HCT116 (cell line): ENCODE measurements around the gene GSTM1.

Source experiments
- EZH2 ChIP-seq: fragments of 200-600 bp; sonication (generic); IDR thresholded peaks from 2 replicates; pipeline ENCODE4 v1.6.1; 2017; ENCODE audit warnings: antibody characterized with exemption, mixed run types
- EZH2phosphoT487 ChIP-seq: fragments of 200-600 bp; IDR thresholded peaks from 2 replicates; pipeline ENCODE4 v1.6.1; 2018; ENCODE audit warnings: antibody characterized with exemption, borderline replicate concordance
- JUND ChIP-seq: IDR thresholded peaks from 2 replicates; pipeline ENCODE4 v1.6.1; 2012
- POLR2A ChIP-seq: IDR thresholded peaks from 2 replicates; pipeline ENCODE4 v1.7.0; 2011; ENCODE audit warnings: borderline replicate concordance; ENCODE audit not compliant: insufficient read depth, insufficient read length; ENCODE audit errors: extremely low read depth
- POLR2AphosphoS5 ChIP-seq: IDR thresholded peaks from 2 replicates; pipeline ENCODE4 v1.6.1; 2011; ENCODE audit warnings: mild to moderate bottlenecking, low read depth, low read length, moderate library complexity
- RAD21 ChIP-seq: IDR thresholded peaks from 2 replicates; pipeline ENCODE4 v1.6.1; 2012; ENCODE audit warnings: low read depth, mild to moderate bottlenecking
- SIN3A ChIP-seq: IDR thresholded peaks from 2 replicates; pipeline ENCODE4 v1.6.1; 2012; ENCODE audit warnings: low read depth
- TCF7L2 ChIP-seq: IDR thresholded peaks from 2 replicates; pipeline ENCODE4 v1.7.0; 2011; ENCODE audit warnings: borderline replicate concordance, inconsistent platforms; ENCODE audit not compliant: insufficient read depth, insufficient read length; ENCODE audit errors: extremely low read depth
- ZNF274 ChIP-seq: fragments of 200-500 bp; sonication (Bioruptor generic); IDR thresholded peaks from 2 replicates; pipeline ENCODE4 v1.6.1; 2014; ENCODE audit warnings: mild to moderate bottlenecking, low read depth, low read length, inconsistent platforms
- TF ChIP-seq, protein P1 (sequence below): IDR thresholded peaks from 2 replicates; pipeline ENCODE4 v1.6.1; 2012
- TF ChIP-seq, protein P2 (sequence below), 3 experiments: fragments of 200-600 bp in 1 of 3; sonication (generic) in 1 of 3; IDR thresholded peaks in 2 of 3; conservative IDR thresholded peaks in 1 of 3; 2 replicates each; pipeline ENCODE4 v1.5.1; 2012 to 2017; ENCODE audit warnings: low read depth in 2 of 3, low read length in 2 of 3, antibody characterized with exemption in 1 of 3, borderline replicate concordance in 1 of 3, control low read depth in 1 of 3, mild to moderate bottlenecking in 1 of 3, mixed read lengths in 1 of 3, mixed run types in 1 of 3, moderate library complexity in 1 of 3; ENCODE audit not compliant: insufficient read depth in 1 of 3
- TF ChIP-seq, protein P3 (sequence below): IDR thresholded peaks from 2 replicates; pipeline ENCODE4 v1.6.1; 2011; ENCODE audit warnings: mild to moderate bottlenecking, low read length, moderate library complexity; ENCODE audit not compliant: insufficient replicate concordance; ENCODE audit errors: extremely low read depth
- TF ChIP-seq, protein P4 (sequence below): IDR thresholded peaks from 2 replicates; pipeline ENCODE4 v1.6.1; 2012; ENCODE audit warnings: low read depth

DNA sequence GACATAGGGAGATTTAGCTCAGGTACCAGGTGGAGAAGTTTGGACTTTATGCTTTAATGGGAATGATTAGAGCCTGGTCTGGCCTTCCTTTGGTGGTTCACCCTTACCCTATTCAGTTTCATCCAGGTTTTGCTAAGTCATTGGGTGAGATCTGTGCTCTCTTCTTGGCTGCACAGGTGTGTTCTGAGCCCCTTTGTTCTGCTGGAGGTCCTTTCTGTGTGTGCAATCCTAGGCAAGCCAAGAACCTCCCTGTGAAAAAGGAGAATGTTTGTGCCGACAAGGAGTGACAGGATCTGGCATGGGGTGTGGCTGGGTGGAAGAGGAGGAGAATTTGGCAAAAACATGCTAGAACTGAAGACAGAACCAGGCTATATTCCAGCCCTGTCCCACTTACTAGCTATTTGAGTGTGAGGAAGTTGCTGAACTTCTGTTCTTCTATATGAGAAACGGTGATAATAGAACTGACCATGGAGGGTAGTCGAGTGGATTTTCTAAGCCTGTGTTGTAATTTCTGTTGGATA is 29.0 kb downstream of the GSTM1 start:
- TF ChIP-seq POLR2A (no peak), EZH2 (no peak), SIN3A (no peak), POLR2AphosphoS5 (no peak), TCF7L2 (no peak), EZH2phosphoT487 (no peak), RAD21 (no peak), JUND (no peak), ZNF274 (no peak)
- TF ChIP-seq, protein P1, sequence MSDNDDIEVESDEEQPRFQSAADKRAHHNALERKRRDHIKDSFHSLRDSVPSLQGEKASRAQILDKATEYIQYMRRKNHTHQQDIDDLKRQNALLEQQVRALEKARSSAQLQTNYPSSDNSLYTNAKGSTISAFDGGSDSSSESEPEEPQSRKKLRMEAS: no peak
- TF ChIP-seq, protein P2, sequence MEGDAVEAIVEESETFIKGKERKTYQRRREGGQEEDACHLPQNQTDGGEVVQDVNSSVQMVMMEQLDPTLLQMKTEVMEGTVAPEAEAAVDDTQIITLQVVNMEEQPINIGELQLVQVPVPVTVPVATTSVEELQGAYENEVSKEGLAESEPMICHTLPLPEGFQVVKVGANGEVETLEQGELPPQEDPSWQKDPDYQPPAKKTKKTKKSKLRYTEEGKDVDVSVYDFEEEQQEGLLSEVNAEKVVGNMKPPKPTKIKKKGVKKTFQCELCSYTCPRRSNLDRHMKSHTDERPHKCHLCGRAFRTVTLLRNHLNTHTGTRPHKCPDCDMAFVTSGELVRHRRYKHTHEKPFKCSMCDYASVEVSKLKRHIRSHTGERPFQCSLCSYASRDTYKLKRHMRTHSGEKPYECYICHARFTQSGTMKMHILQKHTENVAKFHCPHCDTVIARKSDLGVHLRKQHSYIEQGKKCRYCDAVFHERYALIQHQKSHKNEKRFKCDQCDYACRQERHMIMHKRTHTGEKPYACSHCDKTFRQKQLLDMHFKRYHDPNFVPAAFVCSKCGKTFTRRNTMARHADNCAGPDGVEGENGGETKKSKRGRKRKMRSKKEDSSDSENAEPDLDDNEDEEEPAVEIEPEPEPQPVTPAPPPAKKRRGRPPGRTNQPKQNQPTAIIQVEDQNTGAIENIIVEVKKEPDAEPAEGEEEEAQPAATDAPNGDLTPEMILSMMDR (IDR thresholded peaks at IDR 0.05 in 2 of 3, conservative IDR thresholded peaks at IDR 0.05 in 1 of 3; ENCODE audit: borderline replicate concordance in 1 of 3, insufficient read depth in 1 of 3, low read depth in 2 of 3, low read length in 2 of 3): no peak
- TF ChIP-seq, protein P3, sequence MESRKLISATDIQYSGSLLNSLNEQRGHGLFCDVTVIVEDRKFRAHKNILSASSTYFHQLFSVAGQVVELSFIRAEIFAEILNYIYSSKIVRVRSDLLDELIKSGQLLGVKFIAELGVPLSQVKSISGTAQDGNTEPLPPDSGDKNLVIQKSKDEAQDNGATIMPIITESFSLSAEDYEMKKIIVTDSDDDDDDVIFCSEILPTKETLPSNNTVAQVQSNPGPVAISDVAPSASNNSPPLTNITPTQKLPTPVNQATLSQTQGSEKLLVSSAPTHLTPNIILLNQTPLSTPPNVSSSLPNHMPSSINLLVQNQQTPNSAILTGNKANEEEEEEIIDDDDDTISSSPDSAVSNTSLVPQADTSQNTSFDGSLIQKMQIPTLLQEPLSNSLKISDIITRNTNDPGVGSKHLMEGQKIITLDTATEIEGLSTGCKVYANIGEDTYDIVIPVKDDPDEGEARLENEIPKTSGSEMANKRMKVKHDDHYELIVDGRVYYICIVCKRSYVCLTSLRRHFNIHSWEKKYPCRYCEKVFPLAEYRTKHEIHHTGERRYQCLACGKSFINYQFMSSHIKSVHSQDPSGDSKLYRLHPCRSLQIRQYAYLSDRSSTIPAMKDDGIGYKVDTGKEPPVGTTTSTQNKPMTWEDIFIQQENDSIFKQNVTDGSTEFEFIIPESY: no peak
- TF ChIP-seq, protein P4, sequence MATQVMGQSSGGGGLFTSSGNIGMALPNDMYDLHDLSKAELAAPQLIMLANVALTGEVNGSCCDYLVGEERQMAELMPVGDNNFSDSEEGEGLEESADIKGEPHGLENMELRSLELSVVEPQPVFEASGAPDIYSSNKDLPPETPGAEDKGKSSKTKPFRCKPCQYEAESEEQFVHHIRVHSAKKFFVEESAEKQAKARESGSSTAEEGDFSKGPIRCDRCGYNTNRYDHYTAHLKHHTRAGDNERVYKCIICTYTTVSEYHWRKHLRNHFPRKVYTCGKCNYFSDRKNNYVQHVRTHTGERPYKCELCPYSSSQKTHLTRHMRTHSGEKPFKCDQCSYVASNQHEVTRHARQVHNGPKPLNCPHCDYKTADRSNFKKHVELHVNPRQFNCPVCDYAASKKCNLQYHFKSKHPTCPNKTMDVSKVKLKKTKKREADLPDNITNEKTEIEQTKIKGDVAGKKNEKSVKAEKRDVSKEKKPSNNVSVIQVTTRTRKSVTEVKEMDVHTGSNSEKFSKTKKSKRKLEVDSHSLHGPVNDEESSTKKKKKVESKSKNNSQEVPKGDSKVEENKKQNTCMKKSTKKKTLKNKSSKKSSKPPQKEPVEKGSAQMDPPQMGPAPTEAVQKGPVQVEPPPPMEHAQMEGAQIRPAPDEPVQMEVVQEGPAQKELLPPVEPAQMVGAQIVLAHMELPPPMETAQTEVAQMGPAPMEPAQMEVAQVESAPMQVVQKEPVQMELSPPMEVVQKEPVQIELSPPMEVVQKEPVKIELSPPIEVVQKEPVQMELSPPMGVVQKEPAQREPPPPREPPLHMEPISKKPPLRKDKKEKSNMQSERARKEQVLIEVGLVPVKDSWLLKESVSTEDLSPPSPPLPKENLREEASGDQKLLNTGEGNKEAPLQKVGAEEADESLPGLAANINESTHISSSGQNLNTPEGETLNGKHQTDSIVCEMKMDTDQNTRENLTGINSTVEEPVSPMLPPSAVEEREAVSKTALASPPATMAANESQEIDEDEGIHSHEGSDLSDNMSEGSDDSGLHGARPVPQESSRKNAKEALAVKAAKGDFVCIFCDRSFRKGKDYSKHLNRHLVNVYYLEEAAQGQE: no peak
